HG03354 (cell line): ENCODE measurements around the gene ITSN1.
A peak's percentile ranks its signal among the peaks of the same experiment; 100 is the strongest.
"Not testable (repeated sequence)": the region's sequence is repeated elsewhere in the genome, so short reads cannot be mapped to it uniquely, and the experiment has no call there.

Source experiments
- ATAC-seq: cut with Tn5 transposase; IDR thresholded peaks from one replicate; pipeline ENCODE4 v1.9.1; 2021; ENCODE audit warnings: mild to moderate bottlenecking; ENCODE audit not compliant: unreplicated experiment, poor library complexity, severe bottlenecking

The ITSN1 gene

GRCh38 chr21:33642027-33642895 lies at the start of gene ITSN1:
TSS of gene ITSN1 (plus strand) at chr21:33642501. CDS start at chr21:33718829, 76,328 bp downstream.
- peak; percentile 88 for ATAC-seq

DNA sequence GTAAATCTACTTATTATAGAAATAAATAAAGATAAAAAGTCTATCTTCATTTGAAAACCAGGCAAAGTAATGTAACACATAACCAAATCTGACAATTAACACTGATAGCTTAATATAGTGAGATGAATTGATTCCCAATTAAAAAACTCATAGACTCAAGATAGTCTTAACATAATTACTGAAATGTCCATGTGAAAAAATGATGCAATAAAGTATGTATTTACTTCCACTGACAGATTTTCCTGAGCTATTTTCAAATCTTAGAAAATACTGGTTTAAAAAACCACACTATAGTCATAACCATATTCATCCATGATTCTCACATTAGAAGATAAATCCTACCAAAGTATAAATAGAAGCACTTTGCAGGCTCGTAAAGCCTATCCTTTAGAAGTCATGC lies 44.2 kb upstream of the ITSN1 start:
- no peak for ATAC-seq

- ATAC-seq: no peak
Measured at GRCh38 chr21:33608559-33608958, 33.7 kb upstream of the ITSN1 start.

GRCh38 chr21:33611006-33611744 lies 31.1 kb upstream of the ITSN1 start:
- ATAC-seq: no peak

GRCh38 chr21:33617565-33617964 lies 24.7 kb upstream of the ITSN1 start:
- ATAC-seq: not testable (repeated sequence)

DNA sequence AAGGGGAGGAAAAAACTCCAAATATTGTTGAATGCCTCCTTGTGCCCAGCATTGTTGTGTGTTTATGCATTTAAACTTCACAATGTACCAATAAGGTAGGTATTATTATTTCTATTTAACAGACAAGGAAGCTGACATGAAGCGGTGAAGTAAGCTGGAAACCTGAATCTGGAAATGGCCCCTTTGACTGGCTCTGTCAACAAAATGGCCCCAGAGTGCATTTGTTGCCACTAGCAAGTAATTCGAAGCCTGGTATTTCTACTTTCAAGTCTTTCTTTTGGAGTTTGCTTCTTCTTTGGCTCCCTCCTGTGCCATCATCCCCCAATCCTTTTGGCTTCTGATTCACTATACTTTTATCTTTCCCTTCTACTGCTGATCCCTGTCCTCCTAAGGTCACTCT lies 23.9 kb upstream of the ITSN1 start:
- no peak for ATAC-seq

- no peak for ATAC-seq
Measured at GRCh38 chr21:33619726-33620125, 22.6 kb upstream of the ITSN1 start.

DNA sequence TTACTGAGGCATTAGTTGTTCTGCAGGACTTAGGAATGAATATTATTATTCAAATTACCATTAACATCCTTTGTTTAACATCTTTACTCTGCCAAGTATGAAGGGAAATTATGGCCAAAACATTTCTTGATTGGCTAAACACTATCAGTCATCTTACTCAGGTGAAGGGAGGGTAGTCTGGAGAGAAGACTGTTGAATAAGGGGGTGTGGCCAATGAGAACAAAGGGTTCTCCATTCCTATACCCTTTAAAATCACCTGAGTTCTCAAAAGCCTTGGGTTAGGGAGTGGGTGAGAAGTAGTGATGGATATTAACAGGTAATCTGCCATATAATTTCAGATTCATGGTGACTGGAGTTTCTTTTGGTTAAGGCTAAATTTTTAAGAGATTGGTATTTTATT lies 20.0 kb upstream of the ITSN1 start:
- ATAC-seq: no peak

GRCh38 chr21:33626151-33626550 lies 16.1 kb upstream of the ITSN1 start:
- not testable (repeated sequence) for ATAC-seq

GRCh38 chr21:33634254-33634653 lies 8.0 kb upstream of the ITSN1 start:
- ATAC-seq: no peak

GRCh38 chr21:33640697-33641351 lies 1.5 kb upstream of the ITSN1 start:
- no peak for ATAC-seq

GRCh38 chr21:33641352-33642026 lies 812 bp upstream of the ITSN1 start, which contains the start of gene CRYZL1:
TSS of gene CRYZL1 (minus strand) at chr21:33641741. CDS start at chr21:33631551, 10,190 bp downstream.
- peak; percentile 87 for ATAC-seq

GRCh38 chr21:33642896-33643657 lies 776 bp downstream of the ITSN1 start:
- no peak for ATAC-seq

GRCh38 chr21:33643658-33644311 lies 1.5 kb downstream of the ITSN1 start:
- no peak for ATAC-seq

DNA sequence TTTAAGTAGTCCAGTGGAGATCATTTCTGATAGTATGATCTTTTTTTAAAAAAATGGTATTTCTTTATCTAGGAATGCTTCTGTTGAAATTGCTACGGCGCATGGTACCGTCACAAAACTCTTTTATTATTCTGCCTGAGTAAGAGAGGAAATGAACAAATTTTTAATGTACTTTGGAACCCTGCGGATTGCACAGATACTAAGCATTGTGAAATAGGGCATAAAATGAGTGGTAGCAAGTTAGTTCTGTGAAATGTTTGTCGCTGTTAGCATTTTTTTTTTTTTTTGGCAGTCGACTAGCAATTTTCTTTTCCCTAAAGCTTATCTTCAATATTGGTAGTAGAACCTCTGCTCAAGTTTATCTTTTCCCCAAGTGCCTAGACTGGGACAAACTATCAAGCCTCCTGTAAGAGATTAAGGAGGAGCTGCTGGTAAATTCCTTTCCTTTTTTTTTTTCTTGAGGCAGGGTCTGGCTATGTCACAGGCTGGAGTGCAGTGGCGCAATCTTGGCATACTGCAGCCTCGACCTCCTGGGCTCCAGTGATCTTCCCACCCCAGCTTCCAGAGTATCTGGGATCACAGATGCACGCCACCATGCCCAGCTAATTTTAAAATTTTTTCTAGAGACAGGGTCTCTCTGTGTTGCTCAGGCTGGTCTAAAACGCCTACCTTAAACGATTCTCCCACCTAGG lies 2.2 kb downstream of the ITSN1 start:
- ATAC-seq: no peak

DNA sequence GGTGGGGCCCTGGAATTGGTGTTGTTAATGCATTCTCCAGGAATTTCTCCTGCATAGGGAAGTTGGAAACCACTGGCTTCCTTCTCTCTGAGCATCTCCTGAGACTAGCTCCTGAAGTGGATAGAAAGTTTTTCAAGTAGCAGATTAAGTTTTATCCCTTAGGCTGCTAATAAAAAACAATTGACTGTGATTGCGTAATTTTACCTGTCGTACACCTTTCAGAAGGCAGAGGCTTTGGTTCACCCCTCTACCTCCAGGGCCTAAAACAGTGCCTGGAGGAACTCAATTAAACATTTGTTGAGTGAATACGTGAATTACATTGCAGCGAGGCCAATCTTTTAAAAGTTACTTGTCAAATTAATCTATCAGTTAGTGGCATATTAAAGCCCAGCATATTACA lies 3.4 kb downstream of the ITSN1 start:
- ATAC-seq: no peak

GRCh38 chr21:33647587-33647986 lies 5.3 kb downstream of the ITSN1 start:
- ATAC-seq: no peak

- no peak for ATAC-seq
Measured at GRCh38 chr21:33648555-33648954, 6.3 kb downstream of the ITSN1 start.
